Esophagus (tissue), 2 donors: ENCODE results near the gene ETV6. TPM values are rescaled to one million over a fixed set of nuclear protein-coding genes. Genes with fewer than 3 reads are reported as not detected.
A peak's percentile ranks its signal among the peaks of the same experiment; 100 is the strongest.

ENCODE experiments used
- H3K27ac ChIP-seq, 2 donors: one replicate each; pipeline ENCODE4 v1.5.1; 2013; ENCODE audit warnings: low read depth in 2 of 2, mild to moderate bottlenecking in 2 of 2, inconsistent platforms in 1 of 2, low read length in 1 of 2, moderate library complexity in 1 of 2
- H3K27me3 ChIP-seq, 2 donors: one replicate each; pipeline ENCODE4 v1.6.1; 2013; ENCODE audit warnings: low read length in 2 of 2, control low read depth in 1 of 2, mild to moderate bottlenecking in 1 of 2; ENCODE audit not compliant: insufficient read depth in 2 of 2, control insufficient read depth in 1 of 2
- H3K36me3 ChIP-seq, 2 donors: one replicate each; pipeline ENCODE4 v1.6.1; 2013; ENCODE audit warnings: low read length in 1 of 2; ENCODE audit not compliant: control insufficient read depth in 2 of 2, insufficient read depth in 2 of 2
- H3K4me1 ChIP-seq, 2 donors: one replicate each; pipeline ENCODE4 v1.6.1; 2013; ENCODE audit warnings: low read length in 1 of 2; ENCODE audit not compliant: control insufficient read depth in 2 of 2, insufficient read depth in 2 of 2
- H3K4me3 ChIP-seq, 2 donors: one replicate each; pipeline ENCODE4 v1.5.1; 2013; ENCODE audit warnings: low read length in 2 of 2, mild to moderate bottlenecking in 2 of 2, low read depth in 1 of 2, moderate library complexity in 1 of 2
- H3K9me3 ChIP-seq, 2 donors: one replicate each; pipeline ENCODE4 v1.6.1; 2013; ENCODE audit warnings: mild to moderate bottlenecking in 2 of 2, low read depth in 1 of 2, low read length in 1 of 2, moderate library complexity in 1 of 2; ENCODE audit not compliant: control insufficient read depth in 2 of 2, insufficient read depth in 1 of 2
- WGBS, 2 donors: extraction: QIAGEN DNeasy Blood & Tissue Kit; methylation state at CpG; one replicate each; pipeline ENCODE4 v1.1.7; 2013; 5-methylcytosine and 5-hydroxymethylcytosine counted together
- polyA plus RNA-seq, 2 donors: library from polyadenylated mRNA; stranded (reverse); fragments of 200-250 nt; gene quantifications; one replicate each; pipeline ENCODE4 v1.2.3, GENCODE V29; 2013
- donor health status: healthy with polysubstance abuse.
- donor health status: Bipolar disorder and iron deficiency.

The ETV6 gene
- polyA plus RNA-seq, 2 donors: 5.4 to 5.6 TPM

DNA sequence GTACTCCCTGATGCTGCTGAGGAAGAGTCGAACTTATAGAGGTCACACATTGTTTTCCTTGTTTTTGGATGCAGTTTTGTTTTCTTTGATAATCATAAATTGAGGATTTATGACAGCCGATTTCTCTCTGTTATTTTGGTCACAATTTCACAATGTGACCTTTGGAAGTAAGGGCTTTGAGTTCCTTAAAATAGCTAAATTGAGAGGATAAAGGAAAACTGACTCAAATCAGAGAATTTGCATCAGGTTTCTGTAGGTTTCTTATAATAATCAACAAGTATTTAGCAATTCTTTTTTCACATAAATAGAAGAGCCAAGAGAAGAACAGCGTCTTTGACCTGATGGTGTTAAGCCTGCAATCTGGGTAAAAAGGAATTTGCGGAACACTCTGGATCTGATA, 66.1 kb downstream of the ETV6 start:
- Histone ChIP-seq H3K27me3 (no peaks in the 10 kb centered on the region), H3K4me3 (no peak overlapping the region), H3K36me3 (peaks cover 0 to 2% of the 10 kb centered on the region in 2 donors), H3K9me3 (no peaks in the 10 kb centered on the region), H3K27ac (no peak overlapping the region), H3K4me1 (peaks cover 3 to 16% of the 10 kb centered on the region in 2 donors)
- WGBS, 2 donors: 80 to 83% methylated on average over 4 of the region's 4 CpGs

DNA sequence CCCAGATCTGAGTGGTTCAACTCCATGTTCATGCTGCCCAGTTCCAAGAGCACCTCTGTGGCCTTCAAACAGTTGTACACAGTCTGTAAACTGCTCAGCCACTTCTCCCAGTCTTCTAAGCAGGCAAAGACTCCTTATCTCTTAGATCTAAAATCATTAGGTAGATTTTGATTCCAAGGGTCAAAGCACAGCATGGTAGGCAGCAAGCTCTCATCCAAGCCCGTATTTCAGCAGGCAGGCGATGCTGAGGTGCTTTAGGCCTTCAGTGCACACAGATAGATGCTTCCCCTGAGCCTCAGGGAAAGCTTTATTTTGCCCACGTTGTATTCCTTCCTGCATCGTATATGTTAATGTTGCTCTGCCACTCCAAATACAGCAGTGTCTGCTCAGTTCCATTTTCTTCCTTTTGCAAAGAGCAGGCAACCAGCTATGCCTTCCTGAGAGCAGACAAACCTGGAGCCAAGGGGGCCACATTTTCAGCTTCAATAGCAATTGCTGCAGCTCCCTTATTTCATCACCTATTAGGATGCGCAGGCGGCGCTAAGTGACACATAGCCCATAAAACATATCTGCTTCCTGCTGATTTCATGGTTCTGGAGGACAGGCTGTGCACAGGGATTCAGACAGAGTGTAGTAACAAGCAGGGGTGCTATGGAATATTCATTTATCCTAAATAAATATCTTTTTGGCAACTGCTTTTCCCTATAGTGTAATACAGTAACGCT, 67.5 kb downstream of the ETV6 start:
- Histone ChIP-seq H3K4me3 (no peak overlapping the region), H3K27me3 (no peaks in the 10 kb centered on the region), H3K27ac (peak overlapping the region in 1 of 2 donors; percentile 16), H3K9me3 (no peaks in the 10 kb centered on the region), H3K4me1 (peaks cover 3 to 14% of the 10 kb centered on the region in 2 donors), H3K36me3 (peaks cover 0 to 2% of the 10 kb centered on the region in 2 donors)
- WGBS, 2 donors: 67 to 76% methylated on average over 8 of the region's 8 CpGs

DNA sequence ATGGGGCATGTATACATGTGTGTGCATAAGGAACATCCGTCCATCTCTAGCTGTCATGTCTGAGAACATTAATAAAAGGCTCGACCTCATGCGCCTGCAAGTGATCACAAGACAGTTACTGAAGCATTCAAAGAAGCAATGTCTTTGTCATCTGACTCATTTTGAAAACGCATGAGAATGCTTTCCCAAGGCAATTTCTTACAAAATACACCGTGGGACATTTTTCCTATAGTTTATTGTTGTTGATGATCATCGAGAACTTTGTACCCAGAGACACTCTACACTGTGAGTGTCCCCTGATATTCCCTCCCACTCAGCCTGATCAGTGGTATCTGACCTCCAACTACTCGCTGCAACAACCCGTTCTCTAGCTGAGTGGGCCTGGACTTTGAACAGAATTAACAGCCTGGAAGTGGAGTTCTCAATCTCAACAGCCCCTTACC, 68.1 kb downstream of the ETV6 start:
- peaks cover 3 to 14% of the 10 kb centered on the region in 2 donors for H3K4me1 ChIP-seq
- H3K27ac ChIP-seq: no peak overlapping the region
- no peaks in the 10 kb centered on the region for H3K9me3 ChIP-seq
- no peaks in the 10 kb centered on the region for H3K27me3 ChIP-seq
- 60 to 67% methylated on average over 8 of the region's 8 CpGs for whole genome bisulfite sequencing, 2 donors
- H3K36me3 ChIP-seq: peaks cover 0 to 2% of the 10 kb centered on the region in 2 donors
- no peak overlapping the region for H3K4me3 ChIP-seq

DNA sequence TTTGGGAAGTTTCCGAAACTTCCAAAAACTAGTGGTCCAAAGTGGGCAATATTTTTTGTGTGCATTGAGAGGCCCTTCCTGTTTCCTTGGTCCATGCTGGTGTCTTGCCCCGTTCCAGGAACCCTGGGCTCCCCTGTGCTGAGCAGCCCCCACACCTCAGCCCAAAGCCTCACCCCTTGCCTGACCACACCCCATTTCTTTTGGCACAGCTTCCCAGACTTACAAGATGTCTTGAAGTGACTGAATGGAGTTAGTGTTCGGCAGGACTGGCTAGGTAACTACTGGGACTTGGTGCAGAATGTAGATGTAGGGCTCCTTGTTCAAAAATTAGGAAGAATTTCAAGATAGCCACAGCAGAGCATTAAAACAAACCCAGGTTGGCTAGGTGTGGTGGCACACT, 68.6 kb downstream of the ETV6 start:
- WGBS, 2 donors: 78 to 87% methylated on average over 3 of the region's 3 CpGs
- Histone ChIP-seq H3K4me3 (no peak overlapping the region), H3K4me1 (peaks cover 3 to 14% of the 10 kb centered on the region in 2 donors), H3K27ac (peak overlapping the region in 1 of 2 donors; percentile 49), H3K36me3 (no peaks in the 10 kb centered on the region), H3K27me3 (no peaks in the 10 kb centered on the region), H3K9me3 (no peaks in the 10 kb centered on the region)

DNA sequence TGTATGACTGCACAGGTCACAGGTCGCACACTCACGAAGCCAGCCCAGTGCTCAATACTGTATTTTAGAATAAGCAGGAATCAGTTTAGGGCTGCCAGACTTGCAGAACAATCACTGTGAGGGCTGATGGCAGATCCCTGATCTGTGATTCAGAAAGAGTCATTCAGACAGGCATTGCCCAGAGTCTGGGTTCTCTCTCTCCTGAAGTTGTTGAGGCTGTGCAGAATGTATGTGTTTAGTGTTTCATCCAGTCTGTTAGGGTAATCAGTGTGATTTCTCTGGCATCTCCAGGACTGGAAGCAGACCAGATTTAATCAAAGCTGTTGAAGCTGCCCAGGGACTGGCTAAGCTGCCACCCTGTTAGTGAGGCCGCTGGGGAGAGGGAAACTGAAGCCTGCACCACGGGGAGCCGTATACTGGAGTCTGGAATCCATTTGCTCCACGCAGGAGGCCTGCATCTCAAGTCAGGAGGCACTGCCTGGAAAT, 69.3 kb downstream of the ETV6 start:
- H3K9me3 ChIP-seq: no peaks in the 10 kb centered on the region
- WGBS, 2 donors: 72 to 80% methylated on average over 6 of the region's 6 CpGs
- no peaks in the 10 kb centered on the region for H3K27me3 ChIP-seq
- no peak overlapping the region for H3K4me3 ChIP-seq
- H3K4me1 ChIP-seq: peaks cover 7 to 15% of the 10 kb centered on the region in 2 donors
- no peaks in the 10 kb centered on the region for H3K36me3 ChIP-seq
- peak overlapping the region in 1 of 2 donors; percentile 49 for H3K27ac ChIP-seq

DNA sequence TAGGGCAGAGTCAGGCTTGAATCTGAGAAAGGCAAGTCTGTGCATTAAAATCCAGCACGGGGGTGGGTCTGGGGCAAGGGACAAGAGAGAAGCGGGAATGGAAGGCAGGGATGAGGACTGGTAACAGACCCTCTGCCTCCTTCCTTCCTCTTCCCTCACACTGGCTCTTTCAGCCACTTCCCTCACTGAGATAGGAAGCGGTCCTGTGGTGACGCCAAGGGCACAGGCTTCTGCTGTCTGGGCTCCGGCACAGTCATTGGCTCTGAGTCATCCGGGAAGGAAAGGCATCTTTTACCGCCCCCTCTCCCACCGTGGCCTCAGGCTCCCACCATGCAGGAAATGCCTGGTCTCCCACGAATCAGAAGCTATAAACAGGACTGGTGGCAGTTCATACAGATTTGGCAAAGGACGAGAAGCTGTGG, 70.2 kb downstream of the ETV6 start:
- WGBS, 2 donors: 48 to 49% methylated on average over 10 of the region's 10 CpGs
- Histone ChIP-seq H3K9me3 (no peaks in the 10 kb centered on the region), H3K27me3 (no peaks in the 10 kb centered on the region), H3K27ac (no peak overlapping the region), H3K4me1 (peaks cover 10 to 19% of the 10 kb centered on the region in 2 donors), H3K36me3 (no peaks in the 10 kb centered on the region), H3K4me3 (no peak overlapping the region)

DNA sequence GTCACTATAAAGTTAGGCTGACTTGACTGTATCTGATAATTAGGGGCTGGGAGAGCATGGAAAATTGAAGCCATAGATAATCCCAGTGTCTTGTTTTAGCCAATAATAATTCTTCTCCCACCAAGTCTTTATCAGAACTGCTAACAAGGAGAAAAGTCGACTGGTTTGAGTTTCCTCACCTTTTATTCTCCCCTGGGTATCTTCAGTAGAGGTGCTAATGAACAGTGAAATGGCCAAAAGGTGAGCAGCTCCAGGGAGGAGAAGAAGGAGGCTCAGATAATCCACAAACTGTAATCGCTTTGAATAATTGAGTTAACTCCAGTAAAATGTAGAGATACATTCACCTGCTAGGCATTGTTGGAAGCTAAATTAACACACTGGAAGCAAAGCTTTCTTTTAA, 72.6 kb downstream of the ETV6 start:
- Histone ChIP-seq H3K27me3 (no peaks in the 10 kb centered on the region), H3K4me3 (no peak overlapping the region), H3K4me1 (peaks cover 15 to 16% of the 10 kb centered on the region in 2 donors), H3K9me3 (no peaks in the 10 kb centered on the region), H3K27ac (no peak overlapping the region), H3K36me3 (no peaks in the 10 kb centered on the region)
- 68 to 73% methylated on average over 2 of the region's 2 CpGs for WGBS, 2 donors

DNA sequence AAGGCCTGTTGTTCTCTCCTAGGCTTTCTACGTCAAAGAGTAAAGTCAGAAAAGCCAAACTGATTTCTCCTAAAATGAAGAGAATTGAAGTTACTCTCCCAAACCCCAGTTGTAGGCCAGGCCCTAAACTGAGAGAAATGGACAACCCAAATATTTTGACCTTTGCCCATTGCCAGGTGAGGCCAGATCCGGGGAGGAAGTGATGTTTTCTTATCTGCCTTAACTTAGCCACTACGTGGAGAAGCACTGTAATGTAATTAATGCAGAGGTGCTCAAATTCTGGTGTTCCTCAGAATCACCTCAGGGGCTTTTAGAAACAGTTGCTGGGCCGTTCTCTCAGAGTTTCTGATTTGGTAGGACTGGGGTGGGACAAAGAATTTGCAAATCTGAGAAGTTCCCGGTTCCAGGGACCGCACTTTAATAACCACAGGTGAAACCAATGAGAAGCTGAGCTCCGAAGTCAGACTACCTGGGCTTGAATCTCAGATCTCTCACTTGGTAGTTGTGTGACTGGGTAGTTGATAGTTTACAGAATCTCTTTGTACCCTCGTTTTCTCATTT, 73.2 kb downstream of the ETV6 start:
- Histone ChIP-seq H3K4me3 (no peak overlapping the region), H3K4me1 (peaks cover 15 to 17% of the 10 kb centered on the region in 2 donors), H3K9me3 (no peaks in the 10 kb centered on the region), H3K27ac (no peak overlapping the region), H3K27me3 (no peaks in the 10 kb centered on the region), H3K36me3 (no peaks in the 10 kb centered on the region)
- WGBS, 2 donors: 80 to 89% methylated on average over 8 of the region's 8 CpGs

DNA sequence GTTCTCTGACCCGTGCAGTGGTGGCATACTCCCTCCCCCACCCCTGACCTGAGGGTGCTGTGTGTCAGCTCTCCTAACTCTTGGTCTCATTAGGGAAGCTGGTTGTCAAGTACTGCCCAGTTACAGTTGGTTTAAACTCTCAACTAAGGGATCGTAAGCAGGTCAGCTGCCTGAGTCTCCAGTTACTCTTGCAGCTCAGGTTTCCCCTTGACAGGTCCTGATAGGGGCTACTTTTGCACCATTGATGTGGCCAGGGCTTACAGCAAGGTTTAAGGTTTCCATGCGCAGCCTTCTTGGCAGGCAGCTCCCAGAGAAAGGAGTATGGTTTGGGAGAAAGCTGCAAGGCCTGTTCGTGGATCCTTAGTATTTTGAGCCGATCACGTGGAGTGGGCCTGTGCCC, 74.5 kb downstream of the ETV6 start:
- no peaks in the 10 kb centered on the region for H3K27me3 ChIP-seq
- WGBS, 2 donors: 71 to 72% methylated on average over 6 of the region's 6 CpGs
- H3K9me3 ChIP-seq: no peaks in the 10 kb centered on the region
- H3K4me3 ChIP-seq: no peak overlapping the region
- no peaks in the 10 kb centered on the region for H3K36me3 ChIP-seq
- peaks cover 14 to 15% of the 10 kb centered on the region in 2 donors for H3K4me1 ChIP-seq
- peak overlapping the region in 1 of 2 donors; percentile 66 for H3K27ac ChIP-seq
